HG03064 (cell line): ENCODE results near the gene GALNT10.

Experiments
- ATAC-seq: cut with Tn5 transposase; IDR thresholded peaks from one replicate; pipeline ENCODE4 v1.9.1; 2021; ENCODE audit warnings: low read depth; ENCODE audit not compliant: unreplicated experiment

The GALNT10 gene

DNA sequence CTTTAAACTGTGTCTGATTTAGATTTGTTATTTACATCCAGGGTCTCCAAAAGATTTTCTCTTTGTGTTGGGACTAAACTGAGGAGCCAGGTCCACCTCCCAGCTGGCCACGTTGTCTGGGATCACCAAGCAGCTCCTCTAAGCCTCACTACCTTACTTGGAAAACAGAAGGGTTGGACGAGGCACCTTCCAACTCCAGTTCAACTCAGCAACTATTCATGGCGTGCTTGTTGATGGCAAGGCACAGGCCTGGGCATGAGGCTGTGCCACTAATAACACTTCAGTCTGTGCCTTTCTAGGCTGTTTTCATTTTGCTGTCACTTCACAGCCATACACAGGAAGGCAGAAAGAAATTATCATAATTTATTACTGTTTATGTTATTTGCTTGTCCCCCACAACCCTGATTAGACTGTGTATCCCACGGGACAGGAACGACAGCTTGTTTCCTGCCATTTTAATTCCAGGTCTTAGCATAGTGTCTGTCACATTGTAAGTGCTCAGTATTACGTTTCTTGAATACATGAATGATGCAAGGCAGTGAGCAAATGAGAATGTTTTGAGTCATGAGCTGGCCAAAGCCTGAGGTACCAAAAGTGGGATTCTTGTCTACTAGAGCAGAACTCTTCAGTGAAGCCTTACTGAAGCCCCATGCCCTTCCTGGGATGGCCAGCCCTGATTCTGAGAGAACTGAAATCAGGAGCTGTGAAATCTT, 125.8 kb downstream of the GALNT10 start:
- ATAC-seq: no peak

DNA sequence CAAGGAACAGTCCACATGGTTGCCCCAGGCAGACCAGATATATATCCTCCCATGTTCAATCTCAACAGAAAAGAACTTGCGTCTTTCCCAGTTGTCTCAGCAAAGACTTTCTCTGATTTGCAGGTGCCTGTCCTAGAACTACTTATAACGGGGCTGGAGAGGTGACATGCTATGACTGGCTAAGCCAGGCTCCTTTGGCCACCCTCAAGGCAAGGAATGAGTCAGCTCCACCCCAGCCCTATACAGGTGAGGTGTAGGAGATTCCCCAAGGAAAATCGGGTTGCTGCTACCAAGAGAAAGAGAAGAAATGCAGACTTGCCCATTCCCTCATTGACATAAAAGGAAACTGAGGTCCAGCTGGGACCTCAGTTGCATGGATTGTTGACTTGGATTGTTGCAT, 127.4 kb downstream of the GALNT10 start:
- ATAC-seq: no peak

DNA sequence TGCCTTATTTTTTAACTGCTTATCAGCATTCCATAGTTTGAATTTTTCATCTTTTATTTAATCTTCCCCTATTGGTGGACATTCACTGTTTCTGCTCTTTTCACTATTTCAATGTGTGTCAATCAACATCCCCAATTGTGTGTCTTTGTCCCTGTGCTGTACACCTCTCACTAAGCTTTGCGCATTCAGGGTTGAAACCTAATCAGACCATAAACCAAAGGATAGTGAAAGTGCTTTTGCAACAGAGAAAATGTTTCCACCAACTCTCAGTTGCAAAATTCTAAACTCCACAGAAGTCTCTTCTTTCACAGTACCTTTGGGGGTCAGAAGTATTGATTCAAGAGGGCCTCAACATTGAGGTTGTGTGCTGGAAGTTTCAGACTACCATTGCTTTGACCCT, 128.2 kb downstream of the GALNT10 start:
- ATAC-seq: no peak

DNA sequence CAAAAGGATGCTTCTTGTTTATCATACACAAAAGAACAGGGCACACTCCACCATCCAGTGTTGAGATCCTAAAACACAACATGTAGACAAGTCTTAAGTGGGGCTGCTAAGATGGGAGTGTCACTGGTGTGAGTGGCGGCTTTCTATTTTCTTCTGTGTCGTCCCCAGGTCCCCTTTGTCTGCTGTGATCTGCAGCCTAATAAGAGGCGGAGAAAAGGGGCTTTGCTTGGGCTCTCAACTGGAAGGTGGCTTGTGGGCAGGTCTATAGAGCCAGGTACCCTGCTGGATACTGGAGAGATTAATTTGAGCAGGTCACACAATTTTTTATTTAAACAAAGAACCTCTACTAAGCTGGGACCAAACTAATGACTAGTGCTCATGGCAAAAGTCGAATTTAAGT, 129.2 kb downstream of the GALNT10 start:
- no peak for ATAC-seq

DNA sequence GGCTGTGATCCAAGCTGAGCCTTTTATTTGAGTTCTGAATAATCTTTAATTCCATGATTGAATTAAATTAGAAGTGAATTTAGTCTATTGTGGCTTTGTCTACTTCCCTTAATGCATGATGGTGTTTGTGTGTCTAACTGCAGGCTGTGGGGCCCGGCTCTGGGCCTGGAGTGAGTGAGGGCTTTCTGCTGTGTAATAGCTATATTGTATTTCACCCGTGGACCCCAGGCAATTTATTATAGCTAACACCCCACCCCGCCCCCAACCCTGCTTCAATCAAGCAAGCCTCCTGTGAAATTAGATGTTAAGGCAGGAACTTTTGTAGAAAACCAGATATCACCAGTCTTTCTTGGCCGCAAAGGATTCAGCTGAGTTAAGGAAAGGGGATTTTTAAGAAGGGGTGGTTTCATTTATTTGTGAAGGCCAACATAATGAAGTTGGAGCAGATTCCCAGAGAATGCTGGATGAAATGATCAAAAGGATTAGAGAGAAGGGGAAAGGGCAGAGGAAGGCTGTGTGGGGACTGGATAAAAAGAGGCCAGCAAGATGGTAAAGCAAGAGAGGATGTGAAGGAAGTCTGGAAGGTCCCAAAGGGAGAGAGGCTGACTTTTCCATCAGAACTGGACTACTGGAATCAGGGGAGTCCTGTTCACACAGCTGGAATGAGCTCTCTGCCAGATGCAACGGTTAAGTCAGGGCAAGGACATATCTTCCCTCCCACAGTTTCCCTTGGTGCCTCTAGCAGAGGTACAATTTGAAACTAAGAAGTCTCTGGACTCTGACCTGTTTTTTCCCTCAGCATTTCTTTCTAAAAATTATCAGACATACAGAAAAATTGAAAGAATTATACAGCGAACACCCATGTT, 129.9 kb downstream of the GALNT10 start:
- ATAC-seq: no peak

DNA sequence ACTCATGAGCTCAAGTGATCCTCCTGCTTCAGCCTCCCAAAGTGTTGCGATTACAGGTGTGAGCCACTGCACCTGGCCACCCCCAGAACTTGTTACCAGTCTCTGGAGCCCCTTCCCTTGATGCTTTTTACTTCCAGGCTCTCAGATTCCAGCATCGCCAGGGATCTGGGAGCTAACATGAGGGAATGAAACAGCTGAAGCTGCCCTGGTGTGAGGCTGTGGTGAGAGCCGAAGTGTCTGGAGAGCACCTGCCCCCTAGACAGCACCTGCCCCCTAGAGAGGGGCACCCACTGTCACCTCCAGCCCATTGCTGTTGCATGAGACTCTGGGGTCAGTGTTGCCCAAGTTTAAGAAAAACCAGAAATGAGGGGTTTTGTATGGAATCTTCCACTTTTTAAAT, 131.0 kb downstream of the GALNT10 start:
- ATAC-seq: no peak

DNA sequence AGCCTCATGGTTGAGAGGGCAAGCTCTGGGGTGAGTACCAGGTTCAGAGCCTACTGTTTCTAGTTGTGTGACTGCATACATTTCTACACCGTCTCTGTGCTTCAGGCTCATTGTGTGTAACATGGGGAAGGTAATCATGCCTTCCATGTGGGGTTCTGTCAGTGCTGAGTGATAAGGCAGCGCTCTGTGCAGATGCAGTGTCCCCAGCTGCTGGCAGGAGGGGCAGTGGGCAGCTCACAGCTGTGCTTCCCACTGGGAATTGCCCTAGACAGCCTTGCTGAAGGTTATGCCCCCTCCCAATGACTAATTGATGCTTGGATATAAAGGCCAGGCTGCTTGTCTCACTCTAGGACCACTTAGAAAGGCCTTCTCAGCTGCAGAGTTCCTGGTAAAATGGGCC, 133.5 kb downstream of the GALNT10 start:
- ATAC-seq: no peak

DNA sequence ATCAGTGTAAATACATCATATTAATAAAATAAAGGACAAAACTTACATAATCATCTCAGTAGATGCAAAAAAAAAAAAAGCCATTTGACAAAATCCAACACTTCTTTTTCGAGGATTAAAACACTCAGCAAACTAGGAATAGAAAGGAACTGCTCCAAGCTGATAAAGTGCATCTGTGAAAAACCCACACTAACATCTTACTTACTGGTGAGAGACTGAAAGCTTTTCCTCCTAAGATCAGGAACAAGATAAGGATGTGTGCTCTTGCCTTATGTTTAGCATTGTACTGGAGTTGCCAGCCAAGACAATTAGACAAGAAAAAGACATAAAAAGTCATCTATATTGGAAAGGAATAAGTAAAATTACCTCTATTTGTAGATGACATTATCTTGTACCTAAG, 135.0 kb downstream of the GALNT10 start:
- ATAC-seq: no peak

DNA sequence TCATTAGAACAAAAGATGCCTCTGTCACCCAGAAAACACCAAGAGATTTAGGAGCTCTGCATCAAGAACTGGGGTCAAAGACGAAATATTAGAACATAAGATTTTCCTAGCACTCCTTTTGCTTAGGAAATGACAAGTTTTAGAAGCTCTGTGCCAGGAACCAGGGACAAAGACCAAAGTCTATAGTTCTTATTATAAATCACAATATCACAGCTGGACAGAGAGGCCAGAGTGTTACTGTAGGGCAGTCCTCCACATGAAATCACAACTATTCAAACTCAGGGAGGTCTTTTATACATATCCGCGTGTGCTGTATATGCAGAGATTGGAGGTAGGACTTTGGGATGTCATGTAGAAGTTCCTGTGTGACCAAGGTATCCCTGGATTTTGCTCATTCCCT, 138.5 kb downstream of the GALNT10 start:
- no peak for ATAC-seq

DNA sequence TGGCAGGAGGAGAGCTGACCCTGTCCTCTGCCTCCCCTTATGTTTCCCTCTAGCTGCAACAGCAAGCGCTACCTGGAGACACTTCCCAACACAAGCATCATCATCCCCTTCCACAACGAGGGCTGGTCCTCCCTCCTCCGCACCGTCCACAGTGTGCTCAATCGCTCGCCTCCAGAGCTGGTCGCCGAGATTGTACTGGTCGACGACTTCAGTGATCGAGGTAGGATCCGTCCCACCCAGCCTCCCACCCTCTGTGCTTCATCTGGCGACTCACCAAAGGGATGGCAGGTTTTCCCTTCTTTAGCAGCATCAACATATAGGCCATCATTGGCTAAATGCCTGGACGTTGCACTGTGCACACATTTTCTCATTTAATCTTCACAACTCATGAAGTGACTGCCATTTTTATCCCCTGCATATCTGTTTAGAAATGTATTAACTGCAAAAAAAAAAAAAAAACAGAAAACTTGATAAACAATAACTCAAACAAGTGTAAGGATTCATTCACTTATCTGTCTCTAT, 139.0 kb downstream of the GALNT10 start:
- ATAC-seq: no peak

DNA sequence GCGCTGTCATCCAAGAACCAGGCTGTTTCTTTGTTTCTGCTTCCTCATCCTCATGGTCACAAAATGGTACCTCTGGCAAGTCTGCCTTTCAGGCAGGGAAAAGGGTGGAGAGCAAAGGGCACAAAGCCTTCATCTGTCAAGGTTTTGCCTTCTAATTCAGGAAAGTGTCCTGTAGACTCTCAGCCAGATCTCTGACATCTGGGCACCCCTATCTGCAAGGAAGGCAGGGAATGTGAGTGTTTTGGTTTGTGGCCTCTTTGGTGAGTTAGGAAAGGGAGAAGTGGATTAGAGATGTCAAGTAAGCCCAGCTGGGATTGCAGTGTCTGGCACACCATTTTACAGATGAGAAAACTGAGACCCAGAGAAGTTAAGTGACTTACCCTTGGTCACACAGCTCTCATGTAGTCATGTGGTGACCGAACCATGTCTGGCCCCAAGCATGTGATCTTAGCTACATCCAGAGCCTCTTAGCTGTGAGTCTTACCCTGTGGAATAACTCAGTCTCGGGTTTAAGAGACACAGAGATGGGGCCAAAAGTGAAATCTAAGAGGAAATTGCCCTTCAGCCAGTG, 139.6 kb downstream of the GALNT10 start:
- no peak for ATAC-seq

DNA sequence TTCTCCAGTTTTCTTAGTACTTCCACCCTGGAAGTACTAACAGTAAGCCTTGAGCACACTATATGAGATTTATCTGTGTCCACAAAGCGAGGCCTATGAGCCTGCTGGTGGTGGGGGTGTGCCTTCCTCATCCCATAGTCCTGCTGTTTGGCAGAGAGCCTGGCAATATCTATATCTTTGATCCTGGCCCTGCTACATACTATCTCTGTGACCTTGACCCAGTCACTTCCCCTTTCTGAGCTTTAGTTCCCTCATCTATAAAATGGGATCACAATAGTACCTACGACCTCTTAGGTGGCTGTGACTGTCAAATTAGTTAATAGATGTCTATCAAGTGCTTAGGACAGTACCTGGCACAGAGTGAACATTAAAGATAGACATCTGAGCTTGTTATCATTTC, 140.7 kb downstream of the GALNT10 start:
- no peak for ATAC-seq

DNA sequence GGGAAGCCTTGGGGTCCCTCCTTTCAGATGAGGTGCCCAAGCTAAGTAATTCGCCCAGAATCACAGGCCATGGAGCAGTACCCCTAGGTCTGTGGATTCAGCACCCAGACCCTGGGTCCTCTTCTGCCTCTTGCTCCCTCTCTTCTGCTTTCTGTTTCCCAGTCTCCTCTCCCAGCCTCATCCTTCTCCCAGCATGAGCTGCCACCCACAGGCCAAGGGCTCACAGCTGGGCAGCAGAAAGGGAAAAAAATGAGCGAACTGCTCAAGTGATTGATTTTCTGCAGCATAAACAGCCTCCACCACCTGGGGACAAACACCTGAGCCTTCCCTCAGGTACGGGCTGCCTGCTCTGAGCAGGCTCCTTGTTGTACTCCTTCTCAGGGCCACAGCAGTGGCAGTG, 141.4 kb downstream of the GALNT10 start:
- ATAC-seq: no peak

DNA sequence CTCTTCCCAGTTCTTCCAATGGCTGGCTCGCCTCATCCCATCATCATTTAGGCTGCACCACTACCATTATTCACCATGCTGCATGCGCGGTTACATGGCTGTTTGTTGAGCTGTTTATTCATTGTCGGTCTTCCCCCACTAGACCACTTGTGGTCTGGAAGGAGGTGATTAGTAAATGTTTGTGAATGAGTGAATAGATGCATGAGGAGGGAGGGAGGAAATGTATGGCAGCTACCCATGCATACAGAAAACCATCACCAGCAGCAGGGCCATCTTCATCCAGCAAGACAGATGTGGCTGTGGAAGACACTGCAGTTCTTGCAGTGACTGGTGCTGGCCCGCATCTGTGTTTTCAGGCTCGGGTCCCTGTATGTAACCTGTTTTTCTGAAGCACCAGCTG, 141.9 kb downstream of the GALNT10 start:
- ATAC-seq: no peak

DNA sequence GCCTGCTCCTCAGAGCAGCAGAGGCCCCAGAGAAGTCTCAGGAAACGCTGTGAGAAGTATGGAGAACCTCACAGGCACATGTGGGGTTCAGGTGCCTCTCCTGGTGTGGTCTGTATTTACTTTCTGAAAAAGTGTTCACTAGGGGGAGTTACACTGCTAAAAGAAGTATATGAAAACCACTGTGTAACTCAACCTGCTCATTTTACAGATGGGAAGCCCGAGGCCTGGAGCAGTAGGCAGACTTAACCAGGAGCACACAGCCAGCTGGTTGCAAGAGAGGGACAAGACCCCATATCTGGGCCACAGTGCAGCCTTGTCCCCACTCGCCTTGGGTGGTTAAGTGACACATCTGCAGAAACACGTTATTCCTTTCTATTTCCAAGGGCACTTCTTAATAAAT, 142.5 kb downstream of the GALNT10 start:
- no peak for ATAC-seq

DNA sequence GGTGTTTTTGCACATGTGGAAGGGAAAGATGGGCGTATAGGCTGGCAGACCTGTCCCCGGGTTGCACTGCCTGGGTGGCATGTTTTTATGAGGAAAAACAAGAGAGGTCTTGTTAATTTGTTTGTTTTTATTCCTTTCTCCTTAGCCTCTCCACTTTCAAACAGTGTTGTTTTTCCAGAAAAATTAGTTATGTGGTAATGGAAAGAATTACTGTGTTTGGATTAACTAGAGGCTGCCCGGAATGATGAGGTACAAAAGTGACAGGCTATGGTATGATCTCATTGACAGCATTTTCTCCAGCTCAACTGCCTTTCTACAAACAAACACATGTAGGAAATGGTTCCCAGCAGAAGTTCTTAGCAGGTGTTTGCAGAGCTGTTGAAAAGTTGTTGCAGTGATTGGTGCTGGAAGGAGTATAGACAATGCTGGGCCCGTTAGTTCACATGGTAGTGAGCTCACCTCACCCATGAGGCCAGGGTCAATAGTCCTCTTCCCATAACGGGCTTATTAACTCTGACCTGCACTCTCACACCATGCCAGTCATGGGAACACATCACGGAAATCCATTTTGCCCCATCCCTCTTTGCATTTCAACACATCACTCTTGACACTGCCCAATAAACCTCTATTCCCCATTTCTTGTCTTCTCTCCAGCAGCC, 144.0 kb downstream of the GALNT10 start:
- ATAC-seq: no peak

DNA sequence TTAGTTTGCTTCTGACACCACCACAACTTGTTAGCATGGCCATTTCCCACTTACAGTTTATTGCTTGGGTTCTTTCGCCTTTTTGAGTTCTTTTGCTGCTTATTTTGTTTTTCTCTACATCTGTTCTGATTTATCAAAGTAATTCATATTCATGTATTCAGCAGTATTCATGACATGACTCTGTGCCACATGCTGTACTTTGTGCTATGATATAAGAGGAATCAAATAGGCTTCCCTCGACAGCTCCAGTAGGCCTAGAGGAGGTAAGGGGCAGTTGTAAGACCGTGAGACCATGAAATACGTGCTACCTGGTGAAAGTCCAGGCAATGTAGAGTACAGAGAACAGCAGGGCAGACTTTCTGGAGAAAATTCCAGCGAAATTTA, 144.5 kb downstream of the GALNT10 start:
- no peak for ATAC-seq

DNA sequence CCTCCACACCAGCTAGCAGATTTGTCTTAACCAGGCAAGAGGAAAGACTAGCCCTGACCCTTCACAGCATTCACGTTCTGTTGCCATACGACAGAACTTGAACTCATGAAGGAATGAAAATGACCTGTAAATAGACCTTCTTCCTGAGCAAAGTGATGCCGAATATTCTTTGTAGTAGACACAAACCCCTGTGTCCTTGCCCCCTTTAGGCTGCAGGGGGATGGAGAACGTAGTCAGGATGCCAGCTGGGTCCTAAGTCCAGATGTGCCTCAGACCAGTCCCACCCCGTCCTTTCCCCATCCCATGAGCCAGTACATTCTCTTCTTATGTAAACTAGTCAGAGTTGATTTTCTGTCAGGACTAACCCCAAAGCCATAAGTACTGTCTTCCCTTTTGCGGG, 151.1 kb downstream of the GALNT10 start:
- ATAC-seq: no peak

DNA sequence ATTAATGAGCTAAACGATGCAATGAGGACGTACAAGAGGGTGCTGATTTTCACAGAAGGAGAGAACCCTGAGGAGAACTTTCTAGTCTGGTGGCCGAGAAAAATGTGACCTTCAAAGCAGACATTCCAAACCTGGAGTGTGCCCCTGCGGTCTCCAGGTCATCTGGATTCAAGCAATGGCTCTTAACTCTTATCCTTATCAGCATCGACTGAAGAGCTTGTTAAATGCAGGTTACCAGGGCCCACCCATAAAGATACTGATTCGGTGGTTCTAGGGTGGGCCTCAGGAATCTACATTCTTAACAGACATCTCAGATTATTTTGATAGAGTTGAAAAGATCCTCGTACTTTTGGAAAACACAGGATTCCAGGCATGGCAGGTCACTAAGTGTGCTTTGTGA, 151.7 kb downstream of the GALNT10 start:
- no peak for ATAC-seq

DNA sequence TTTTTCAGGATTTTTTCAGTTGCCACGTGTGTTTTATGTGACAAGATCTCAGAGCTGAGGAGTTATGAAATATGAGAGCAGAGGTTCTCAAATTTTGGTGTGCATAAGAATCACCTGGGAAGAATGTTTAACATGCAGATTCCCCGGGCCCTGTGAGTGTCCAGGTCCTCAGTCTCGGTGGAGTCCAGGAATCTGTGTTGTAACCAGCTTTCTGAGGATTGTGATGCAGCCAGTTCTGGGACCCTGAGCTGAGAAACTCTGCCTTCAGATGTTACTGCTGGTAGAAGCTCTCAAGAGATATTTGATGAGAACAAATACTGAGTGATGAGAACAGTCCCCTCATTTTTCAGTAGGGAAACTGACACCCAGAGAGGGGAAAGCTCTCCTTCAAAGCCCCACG, 152.4 kb downstream of the GALNT10 start:
- no peak for ATAC-seq

DNA sequence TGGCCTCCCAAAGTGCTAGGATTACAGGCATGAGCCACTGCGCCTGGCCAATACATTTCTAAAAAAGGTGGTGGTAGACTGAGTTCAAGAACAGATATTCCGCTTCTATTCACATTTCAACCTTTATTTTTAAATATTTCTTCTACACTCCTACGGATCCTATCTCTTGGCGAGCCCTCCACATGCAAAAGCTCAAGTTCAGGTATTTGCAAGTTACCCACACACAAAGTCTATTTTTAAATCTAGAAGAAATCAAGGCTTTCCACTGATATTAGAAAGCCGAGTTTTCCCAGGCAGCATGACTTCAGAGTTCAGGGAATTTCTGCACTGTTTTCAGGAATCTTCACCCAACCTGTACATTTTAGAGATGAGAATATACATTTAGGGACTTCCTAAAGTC, 153.9 kb downstream of the GALNT10 start:
- no peak for ATAC-seq
